H1 (cell line): ENCODE data around the gene ECSIT. TPM values are rescaled to one million over a fixed set of nuclear protein-coding genes. Genes with fewer than 3 reads are reported as not detected.
"Not testable (repeated sequence)": the region's sequence is repeated elsewhere in the genome, so short reads cannot be mapped to it uniquely, and the experiment has no call there.

ENCODE experiments used
- CTCF ChIA-PET: fragments of 300-600 bp; sonication (Branson Sonifier 250); formaldehyde crosslinking; loops from one replicate; lab custom pipeline; 2021; ENCODE audit not compliant: partially characterized antibody; lab: Charles Lee
- POLR2A ChIA-PET: fragments of 300-600 bp; sonication (Branson Sonifier 250); formaldehyde crosslinking; loops from one replicate; lab custom pipeline; 2021; ENCODE audit warnings: inconsistent platforms; ENCODE audit not compliant: partially characterized antibody; lab: Charles Lee
- DNase-seq, 2 experiments: peaks; one replicate each; pipeline versions ENCODE4 v3.0.0 to v3.0.0-alpha.2; 2010 to 2022; ENCODE audit warnings: low spot score in 2 of 2, low read depth in 1 of 2, mixed read lengths in 1 of 2
- FAIRE-seq: peaks from 2 replicates; lab custom pipeline; 2011; peaks lifted over from hg19 to GRCh38; lab: Jason Lieb, UNC
- H2AFZ ChIP-seq: 2 replicates; pipeline ENCODE4 v1.8.1; 2012; ENCODE audit warnings: low read length, inconsistent platforms
- H2AK5ac ChIP-seq: 2 replicates; pipeline ENCODE4 v1.6.1; 2013; ENCODE audit warnings: low read depth, low read length
- H2BK120ac ChIP-seq: replicated peaks from 2 replicates; pipeline ENCODE3; 2013; ENCODE audit warnings: low read depth, low read length, inconsistent platforms
- H2BK12ac ChIP-seq: 2 replicates; pipeline ENCODE4 v1.6.1; 2013; ENCODE audit warnings: low read depth, low read length
- H2BK15ac ChIP-seq: 2 replicates; pipeline ENCODE4 v1.6.1; 2013; ENCODE audit warnings: low read length
- H2BK20ac ChIP-seq: 2 replicates; pipeline ENCODE4 v1.6.1; 2013; ENCODE audit warnings: low read length
- H2BK5ac ChIP-seq: 2 replicates; pipeline ENCODE4 v1.6.1; 2013; ENCODE audit warnings: low read depth, low read length
- H3K14ac ChIP-seq: 2 replicates; pipeline ENCODE4 v1.6.1; 2013; ENCODE audit warnings: inconsistent platforms; ENCODE audit not compliant: insufficient read length
- H3K18ac ChIP-seq: 2 replicates; pipeline ENCODE4 v1.6.1; 2013; ENCODE audit warnings: low read length; ENCODE audit errors: extremely low read depth
- H3K23ac ChIP-seq: 2 replicates; pipeline ENCODE4 v1.6.1; 2013; ENCODE audit warnings: inconsistent platforms; ENCODE audit not compliant: insufficient read length
- H3K23me2 ChIP-seq: 2 replicates; pipeline ENCODE4 v1.6.1; 2013; ENCODE audit warnings: low read depth, low read length
- H3K27ac ChIP-seq: 2 replicates; pipeline ENCODE4 v1.6.1; 2011; ENCODE audit warnings: low read depth, low read length, inconsistent platforms
- H3K27me3 ChIP-seq, 4 experiments: replicated peaks in 1 of 4; 1 replicate in 1 of 4; 2 replicates in 3 of 4; pipeline versions ENCODE4 v1.6.1 to v1.8.1; 2011 to 2013; ENCODE audit warnings: low read length in 3 of 4, mild to moderate bottlenecking in 3 of 4, inconsistent platforms in 2 of 4, mixed read lengths in 2 of 4, moderate library complexity in 1 of 4; ENCODE audit not compliant: control insufficient read depth in 3 of 4, insufficient read depth in 3 of 4; ENCODE audit errors: extremely low read depth in 1 of 4
- H3K36me3 ChIP-seq, 4 experiments: 2 replicates each; pipeline versions ENCODE4 v1.6.1 to v1.8.1; 2011 to 2013; ENCODE audit warnings: mild to moderate bottlenecking in 4 of 4, low read length in 3 of 4, moderate library complexity in 2 of 4, control low read depth in 1 of 4, inconsistent platforms in 1 of 4; ENCODE audit not compliant: insufficient read depth in 4 of 4, control insufficient read depth in 2 of 4
- H3K4ac ChIP-seq: replicated peaks from 2 replicates; pipeline ENCODE3; 2013; ENCODE audit warnings: low read length, low read depth, mixed read lengths, inconsistent platforms; ENCODE audit not compliant: insufficient read length
- H3K4me1 ChIP-seq, 4 experiments: replicated peaks in 1 of 4; 1 replicate in 1 of 4; 2 replicates in 3 of 4; pipeline versions ENCODE4 v1.6.1 to v1.8.1; 2011 to 2013; ENCODE audit warnings: low read length in 3 of 4, inconsistent platforms in 2 of 4, mixed read lengths in 1 of 4; ENCODE audit not compliant: insufficient read depth in 4 of 4, control insufficient read depth in 3 of 4
- H3K4me2 ChIP-seq, 2 experiments: 2 replicates each; pipeline versions ENCODE4 v1.6.1 to v1.8.1; 2011 to 2013; ENCODE audit warnings: low read depth in 2 of 2, low read length in 2 of 2, control low read depth in 1 of 2, inconsistent platforms in 1 of 2, mild to moderate bottlenecking in 1 of 2; ENCODE audit not compliant: insufficient read depth in 1 of 2
- H3K4me3 ChIP-seq, 4 experiments: fragments of 200-600, 300-600 bp in 1 of 4; sonication (generic), shearing (Covaris generic), sonication (Bioruptor Twin) in 1 of 4; 2 replicates each; pipeline versions ENCODE4 v1.5.1 to v1.8.1; 2011 to 2016; ENCODE audit warnings: low read length in 4 of 4, low read depth in 3 of 4, control low read depth in 2 of 4, inconsistent platforms in 2 of 4, mild to moderate bottlenecking in 2 of 4, mixed read lengths in 1 of 4, moderate library complexity in 1 of 4; ENCODE audit not compliant: insufficient read depth in 2 of 4; ENCODE audit errors: extremely low read depth in 1 of 4
- H3K56ac ChIP-seq: replicated peaks from 2 replicates; pipeline ENCODE3; 2013; ENCODE audit warnings: low read depth, mild to moderate bottlenecking, mixed read lengths, low read length, inconsistent platforms; ENCODE audit not compliant: insufficient read length
- H3K79me1 ChIP-seq: 2 replicates; pipeline ENCODE4 v1.6.1; 2013; ENCODE audit warnings: low read depth, low read length, control low read depth
- H3K79me2 ChIP-seq, 2 experiments: 2 replicates each; pipeline versions ENCODE4 v1.6.1 to v1.8.1; 2012 to 2013; ENCODE audit warnings: low read length in 2 of 2, mild to moderate bottlenecking in 2 of 2, inconsistent platforms in 1 of 2; ENCODE audit not compliant: insufficient read depth in 2 of 2, control insufficient read depth in 1 of 2
- H3K9ac ChIP-seq, 4 experiments: replicated peaks in 1 of 4; 1 replicate in 1 of 4; 2 replicates in 3 of 4; pipeline versions ENCODE4 v1.6.1 to v1.8.1; 2011 to 2013; ENCODE audit warnings: low read depth in 3 of 4, low read length in 3 of 4, control low read depth in 2 of 4, mild to moderate bottlenecking in 2 of 4, moderate library complexity in 2 of 4, inconsistent platforms in 1 of 4; ENCODE audit errors: extremely low read depth in 1 of 4
- H3K9me3 ChIP-seq, 2 experiments: 2 replicates each; pipeline versions ENCODE4 v1.6.1 to v1.8.1; 2012 to 2013; ENCODE audit warnings: mild to moderate bottlenecking in 2 of 2, moderate library complexity in 2 of 2, control low read depth in 1 of 2, inconsistent platforms in 1 of 2, low read depth in 1 of 2, low read length in 1 of 2, mixed read lengths in 1 of 2; ENCODE audit not compliant: insufficient read depth in 2 of 2
- H4K20me1 ChIP-seq, 2 experiments: replicated peaks in 1 of 2; 2 replicates each; pipeline versions ENCODE3 to v1.8.1; 2011 to 2013; ENCODE audit warnings: inconsistent platforms in 2 of 2, low read length in 2 of 2, mild to moderate bottlenecking in 1 of 2; ENCODE audit not compliant: insufficient read depth in 2 of 2, control insufficient read depth in 1 of 2
- H4K5ac ChIP-seq: 2 replicates; pipeline ENCODE4 v1.6.1; 2013; ENCODE audit warnings: low read length, low read depth, mixed read lengths, inconsistent platforms; ENCODE audit not compliant: insufficient read length
- H4K8ac ChIP-seq: 2 replicates; pipeline ENCODE4 v1.8.0; 2013; ENCODE audit warnings: mild to moderate bottlenecking, moderate library complexity, low read length, inconsistent platforms; ENCODE audit not compliant: insufficient read depth; ENCODE audit errors: extremely low read depth
- H4K91ac ChIP-seq: replicated peaks from 2 replicates; pipeline ENCODE3; 2013; ENCODE audit warnings: low read length, mixed read lengths, inconsistent platforms; ENCODE audit not compliant: insufficient read length
- WGBS, 2 experiments: shearing (Covaris generic) in 1 of 2; methylation state at CpG; one replicate each; pipeline versions ENCODE4 v1.1.6 to v1.1.7; 2013 to 2015; ENCODE audit warnings: low lambda C conversion rate in 2 of 2, mixed read lengths in 2 of 2, inconsistent platforms in 1 of 2, low coverage in 1 of 2, missing lambda C conversion rate in 1 of 2; ENCODE audit not compliant: insufficient replicate concordance in 2 of 2, insufficient coverage in 1 of 2, insufficient read length in 1 of 2; ENCODE audit errors: extremely low coverage in 1 of 2, missing lambda C conversion rate in 1 of 2; 5-methylcytosine and 5-hydroxymethylcytosine counted together
- polyA plus RNA-seq, 7 experiments: library from polyadenylated mRNA; depleted of rRNA in 3 of 7; stranded (reverse) in 5 of 7; unstranded in 2 of 7; fragments of >200 nt in 5 of 7; fragments of 200-250 nt in 2 of 7; gene quantifications; 1 replicate in 5 of 7; 2 replicates in 1 of 7; 4 replicates in 1 of 7; pipeline versions ENCODE4 v1.2.1 to v1.2.3, GENCODE V29; 2011 to 2013; ENCODE audit warnings: missing spikeins in 2 of 7, mixed read lengths in 2 of 7
- total RNA-seq: library from RNA; stranded (reverse); fragmentation: NEBNext Ultra II Directional; extraction: Animal tissue kit (Norgen Biotek cat#: 25700); gene quantifications from 2 replicates; pipeline ENCODE4 v1.2.1, GENCODE V29; 2021

ECSIT gene
- total and polyA plus RNA-seq, 2 of the 8 experiments (the other 6 are each of a cell fraction or from before 2014, with no cell fraction given) = 55.7 to 74.1 TPM

DNA sequence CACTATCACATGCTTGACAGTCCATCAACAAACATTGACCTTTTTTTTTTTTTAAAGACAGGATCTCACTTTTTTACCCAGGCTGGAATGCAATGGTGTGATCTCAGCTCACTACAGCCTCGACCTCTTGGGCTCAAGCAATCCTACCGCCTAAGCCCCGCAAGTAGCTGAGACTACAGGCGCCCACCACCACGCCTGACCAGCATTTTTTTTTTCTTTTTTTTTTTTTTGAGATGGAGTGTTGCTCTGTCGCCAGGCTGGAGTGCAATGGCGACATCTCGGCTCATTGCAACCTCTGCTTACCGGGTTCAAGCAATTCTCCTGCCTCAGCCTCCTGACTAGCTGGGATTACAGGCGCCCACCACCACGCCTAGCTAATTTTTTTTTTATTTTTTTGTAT, 70.0 kb downstream of the ECSIT start:
- ChIA-PET CTCF (interaction anchor here (0.7 to 3.4 kb wide), 11 partner anchors 11 to 78 kb away, joined by 3 to 17 read pairs (median 3); partner anchors contain the start of genes EPOR and ODAD3), POLR2A (interaction anchor here (1.6 to 3.4 kb wide), 2 partner anchors 22 to 65 kb away, joined by 3 to 20 read pairs; partner anchors contain the start of gene ELAVL3)
- not testable (repeated sequence) for H3K79me2 ChIP-seq, H3K18ac ChIP-seq, H4K91ac ChIP-seq, H3K4me1 ChIP-seq, H3K9ac ChIP-seq, H3K23me2 ChIP-seq, H2AFZ ChIP-seq, H2BK5ac ChIP-seq, H3K4me3 ChIP-seq, H3K4ac ChIP-seq, FAIRE-seq, H3K9me3 ChIP-seq, H2BK20ac ChIP-seq, DNase-seq, H3K27me3 ChIP-seq, H3K27ac ChIP-seq, H3K56ac ChIP-seq, H4K20me1 ChIP-seq, H3K36me3 ChIP-seq, H4K5ac ChIP-seq, H3K4me2 ChIP-seq, H3K79me1 ChIP-seq, H4K8ac ChIP-seq, H3K23ac ChIP-seq, H3K14ac ChIP-seq, H2BK12ac ChIP-seq, H2BK15ac ChIP-seq, H2BK120ac ChIP-seq
- 0 out of 2 replicates have a peak overlapping the region, but pooled peaks have one; percentile 53 for H2AK5ac ChIP-seq
- WGBS, 2 experiments = 94% methylated on average over 10 of the region's 11 CpGs; no CpG with 5 or more reads in 1 of the 2 experiments
